Measurements from ENCODE around the gene TMEM259. TPM values are rescaled to one million over a fixed set of nuclear protein-coding genes. Genes with fewer than 3 reads are reported as not detected.

The TMEM259 gene
- total RNA-seq, 4 donors from 2014 or later, result 146 to 179 (median 154) TPM

GRCh38 chr19:976476-976875 lies 44.4 kb downstream of the TMEM259 start:
- H3K36me3 ChIP-seq, result peaks cover 0 to 10% of the 10 kb centered on the region in 2 donors
- WGBS, 2 donors (ENCODE audit: low coverage in 1 of 2), result 90% methylated on average over 4 of the region's 10 CpGs; no CpG with 5 or more reads in 1 of the 2 donors
- no peak for ATAC-seq
- H3K4me1 ChIP-seq, result peaks cover 0 to 7% (median 0%) of the 10 kb centered on the region in 3 donors
- peaks cover 12% of the 10 kb centered on the region for H3K27me3 ChIP-seq
- peaks cover 0 to 1% (median 0%) of the 10 kb centered on the region in 3 donors for H3K9me3 ChIP-seq
- TF ChIP-seq EP300 (IDR thresholded peaks at IDR 0.05) (no peak), CTCF (IDR thresholded peaks at IDR 0.05) (no peak), POLR2A (IDR thresholded peaks at IDR 0.05) (no peak), POLR2AphosphoS5 (IDR thresholded peaks at IDR 0.05) (no peak)
- no peak overlapping the region for H3K27ac ChIP-seq
- H3K4me3 ChIP-seq, result no peak overlapping the region

DNA sequence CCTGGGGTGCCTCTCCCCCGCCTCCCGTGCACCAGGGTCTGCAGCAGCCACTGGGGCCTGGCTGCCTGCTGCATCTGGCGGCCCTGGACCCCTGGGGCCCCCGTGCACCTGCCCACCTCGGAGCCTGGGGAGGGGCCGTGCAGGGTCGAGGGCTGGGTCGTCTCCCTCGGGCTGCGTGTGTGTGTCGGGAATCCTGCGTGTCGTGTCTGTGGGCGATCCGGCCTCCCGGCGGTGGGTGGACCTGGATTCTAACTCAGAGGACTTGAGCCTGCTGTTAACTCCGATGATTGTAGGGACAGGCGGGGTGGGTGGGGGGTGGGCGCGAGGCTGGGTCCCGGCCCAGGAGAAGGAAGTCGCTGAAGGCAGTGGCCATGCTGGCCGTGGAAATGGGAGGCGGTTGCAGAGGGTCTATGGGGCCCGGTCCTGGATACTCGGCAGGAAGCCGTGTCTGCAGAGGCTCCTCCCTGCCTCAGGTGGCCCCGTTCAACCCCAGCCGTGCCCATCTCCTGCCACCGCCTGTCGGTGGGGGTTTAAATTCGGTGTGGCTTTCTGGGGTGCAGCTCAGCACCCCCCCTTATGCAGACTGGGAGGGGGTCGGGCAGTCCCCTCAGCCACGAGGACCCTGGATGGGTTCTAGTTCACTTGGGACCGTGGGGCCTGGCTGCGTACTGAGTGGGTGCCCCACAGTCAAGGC lies 46.2 kb downstream of the TMEM259 start:
- Histone ChIP-seq H3K27me3 (peaks cover 9% of the 10 kb centered on the region), H3K9me3 (peaks cover 0 to 12% (median 0%) of the 10 kb centered on the region in 3 donors), H3K36me3 (peaks cover 0 to 28% of the 10 kb centered on the region in 2 donors), H3K4me3 (no peak overlapping the region), H3K4me1 (no peaks in the 10 kb centered on the region), H3K27ac (no peak overlapping the region)
- TF ChIP-seq POLR2A (IDR thresholded peaks at IDR 0.05), result no peak
- TF ChIP-seq EP300 (IDR thresholded peaks at IDR 0.05), result no peak
- no peak for TF ChIP-seq POLR2AphosphoS5 (IDR thresholded peaks at IDR 0.05)
- TF ChIP-seq CTCF (IDR thresholded peaks at IDR 0.05), result no peak
- WGBS, 2 donors (ENCODE audit: low coverage in 1 of 2), result 100% methylated on average over 1 of the region's 37 CpGs; no CpG with 5 or more reads in 1 of the 2 donors
- no peak for ATAC-seq

- WGBS, 2 donors (ENCODE audit: low coverage in 1 of 2), result 55 to 82% methylated on average over 5 to 6 of the region's 29 CpGs
- H3K4me3 ChIP-seq, result no peak overlapping the region
- H3K27ac ChIP-seq, result no peak overlapping the region
- H3K4me1 ChIP-seq, result no peaks in the 10 kb centered on the region
- peaks cover 3% of the 10 kb centered on the region for H3K27me3 ChIP-seq
- TF ChIP-seq POLR2AphosphoS5 (IDR thresholded peaks at IDR 0.05) (no peak), POLR2A (IDR thresholded peaks at IDR 0.05) (no peak), CTCF (IDR thresholded peaks at IDR 0.05) (no peak), EP300 (IDR thresholded peaks at IDR 0.05) (no peak)
- H3K9me3 ChIP-seq, result peaks cover 0 to 12% (median 0%) of the 10 kb centered on the region in 3 donors
- H3K36me3 ChIP-seq, result peaks cover 0 to 35% of the 10 kb centered on the region in 2 donors
- ATAC-seq, result peak; percentile 19
Measured at GRCh38 chr19:973726-974563, 47.0 kb downstream of the TMEM259 start.

GRCh38 chr19:972281-972680 lies 48.6 kb downstream of the TMEM259 start:
- Histone ChIP-seq H3K27me3 (no peaks in the 10 kb centered on the region), H3K9me3 (peaks cover 0 to 12% (median 0%) of the 10 kb centered on the region in 3 donors), H3K36me3 (peaks cover 0 to 48% of the 10 kb centered on the region in 2 donors), H3K4me1 (no peaks in the 10 kb centered on the region), H3K27ac (no peak overlapping the region), H3K4me3 (no peak overlapping the region)
- 92 to 97% methylated on average over 6 of the region's 6 CpGs for WGBS, 2 donors (ENCODE audit: low coverage in 1 of 2)
- TF ChIP-seq POLR2A (IDR thresholded peaks at IDR 0.05) (no peak), CTCF (IDR thresholded peaks at IDR 0.05) (no peak), POLR2AphosphoS5 (IDR thresholded peaks at IDR 0.05) (no peak), EP300 (IDR thresholded peaks at IDR 0.05) (no peak)
- ATAC-seq, result no peak

Data from gastroesophageal sphincter (tissue), 4 donors.